ENCODE measurements around the gene NTM. TPM values are rescaled to one million over a fixed set of nuclear protein-coding genes. Genes with fewer than 3 reads are reported as not detected.

NTM gene
- total RNA-seq, 1 experiment from 2014 or later = 9.9 TPM

DNA sequence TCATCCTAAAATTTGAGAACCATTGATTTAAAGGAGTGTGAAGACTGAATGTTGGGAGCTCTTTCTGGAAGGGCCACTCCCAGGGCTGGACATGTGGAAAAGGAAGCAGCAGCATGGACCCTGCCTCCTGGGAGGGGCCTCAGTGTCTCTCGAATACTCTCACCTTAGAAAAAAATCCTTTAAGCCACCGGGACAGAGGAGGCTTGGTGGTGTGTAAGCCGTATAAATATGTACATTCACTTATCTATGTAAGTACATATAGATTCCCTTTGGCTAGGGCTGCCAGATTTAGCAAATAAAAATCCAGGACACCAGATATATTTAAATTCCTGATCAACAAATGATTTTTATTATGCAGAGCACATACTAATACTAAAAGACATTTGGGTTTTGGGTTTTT is 17.6 kb downstream of the NTM start:
- H4K91ac ChIP-seq (ENCODE audit: insufficient read length, low read depth, low read length) = no peak overlapping the region
- H3K27me3 ChIP-seq (ENCODE audit: insufficient read depth, low read length) = no peaks in the 10 kb centered on the region
- H3K4me2 ChIP-seq (ENCODE audit: insufficient read depth, insufficient read length, low read length) = no peak overlapping the region
- no peak overlapping the region for H3K4me3 Mint-ChIP-seq
- no peak overlapping the region for H2BK5ac ChIP-seq (ENCODE audit: insufficient read length, low read length)
- H3K79me1 ChIP-seq (ENCODE audit: insufficient read depth, low read depth, low read length, poor library complexity, severe bottlenecking) = no peaks in the 10 kb centered on the region
- no peak overlapping the region for H3K4ac ChIP-seq (ENCODE audit: low read depth, low read length)
- no peak for DNase-seq
- H4K8ac ChIP-seq (replicated peaks; ENCODE audit: insufficient read length, low read depth, low read length) = no peak overlapping the region
- TF ChIP-seq, protein P1, sequence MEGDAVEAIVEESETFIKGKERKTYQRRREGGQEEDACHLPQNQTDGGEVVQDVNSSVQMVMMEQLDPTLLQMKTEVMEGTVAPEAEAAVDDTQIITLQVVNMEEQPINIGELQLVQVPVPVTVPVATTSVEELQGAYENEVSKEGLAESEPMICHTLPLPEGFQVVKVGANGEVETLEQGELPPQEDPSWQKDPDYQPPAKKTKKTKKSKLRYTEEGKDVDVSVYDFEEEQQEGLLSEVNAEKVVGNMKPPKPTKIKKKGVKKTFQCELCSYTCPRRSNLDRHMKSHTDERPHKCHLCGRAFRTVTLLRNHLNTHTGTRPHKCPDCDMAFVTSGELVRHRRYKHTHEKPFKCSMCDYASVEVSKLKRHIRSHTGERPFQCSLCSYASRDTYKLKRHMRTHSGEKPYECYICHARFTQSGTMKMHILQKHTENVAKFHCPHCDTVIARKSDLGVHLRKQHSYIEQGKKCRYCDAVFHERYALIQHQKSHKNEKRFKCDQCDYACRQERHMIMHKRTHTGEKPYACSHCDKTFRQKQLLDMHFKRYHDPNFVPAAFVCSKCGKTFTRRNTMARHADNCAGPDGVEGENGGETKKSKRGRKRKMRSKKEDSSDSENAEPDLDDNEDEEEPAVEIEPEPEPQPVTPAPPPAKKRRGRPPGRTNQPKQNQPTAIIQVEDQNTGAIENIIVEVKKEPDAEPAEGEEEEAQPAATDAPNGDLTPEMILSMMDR (conservative IDR thresholded peaks at IDR 0.05) = no peak
- H3K27ac Mint-ChIP-seq = no peak overlapping the region
- peaks cover 4% of the 10 kb centered on the region; the same call in 1 of the 2 replicates for H3K4me1 ChIP-seq (ENCODE audit: insufficient read depth, low read length)
- H2BK15ac ChIP-seq (ENCODE audit: low read depth, low read length) = no peak overlapping the region
- no peak overlapping the region for H2BK20ac ChIP-seq (ENCODE audit: low read depth, low read length, poor library complexity, severe bottlenecking)
- no peak overlapping the region for H3T11ph ChIP-seq (ENCODE audit: low read length)
- no peak overlapping the region for H2AK5ac ChIP-seq (ENCODE audit: insufficient read length, low read length)
- H3K27me3 Mint-ChIP-seq (ENCODE audit: low read depth) = no peaks in the 10 kb centered on the region
- H3K36me3 Mint-ChIP-seq (ENCODE audit: insufficient read depth in 1 of 3, low read depth in 3 of 3) = peaks cover 0 to 11% (median 6%) of the 10 kb centered on the region in 3 experiments; a peak in 4 of 7 replicates
- no peak overlapping the region for H3K27ac ChIP-seq (ENCODE audit: insufficient read length, low read depth, low read length)
- no peak overlapping the region for H2BK120ac ChIP-seq (ENCODE audit: low read depth, low read length, poor library complexity, severe bottlenecking)
- WGBS (ENCODE audit: extremely low coverage, insufficient read length, low lambda C conversion rate) = no CpG with 5 or more reads among the region's 3 CpGs
- no peaks in the 10 kb centered on the region for H3K9me3 ChIP-seq (ENCODE audit: control insufficient read depth, low read depth, low read length)
- H2AFZ ChIP-seq (ENCODE audit: low read length) = no peak overlapping the region
- H3K56ac ChIP-seq (ENCODE audit: insufficient read length, low read depth, low read length) = no peak overlapping the region
- no peak overlapping the region for H3K18ac ChIP-seq (ENCODE audit: insufficient read length, low read depth, low read length)
- no peaks in the 10 kb centered on the region for H4K20me1 ChIP-seq (ENCODE audit: control insufficient read depth, insufficient read depth, insufficient read length)
- H3K14ac ChIP-seq (ENCODE audit: insufficient read depth, low read length) = no peak overlapping the region
- H3K9ac ChIP-seq (ENCODE audit: extremely low read depth, insufficient read length, low read length) = no peak overlapping the region
- no peaks in the 10 kb centered on the region for H3K79me2 ChIP-seq (ENCODE audit: insufficient read depth, low read length)
- H3K9me3 Mint-ChIP-seq = no peaks in the 10 kb centered on the region; a peak in 2 of 5 replicates
- H3K4me1 Mint-ChIP-seq = peaks cover 8 to 14% of the 10 kb centered on the region in 2 experiments
- no peak overlapping the region for H4K5ac ChIP-seq (ENCODE audit: insufficient read length, low read depth, low read length)
- no peaks in the 10 kb centered on the region for H3K23me2 ChIP-seq (ENCODE audit: insufficient read length, low read depth, low read length, poor library complexity, severe bottlenecking)
- H2BK12ac ChIP-seq (ENCODE audit: insufficient read length, low read depth, low read length) = no peak overlapping the region
- no peak overlapping the region for H3K23ac ChIP-seq (ENCODE audit: insufficient read length, low read depth, low read length)
